ENCODE measurements around the gene NGFR. TPM values are rescaled to one million over a fixed set of nuclear protein-coding genes. Genes with fewer than 3 reads are reported as not detected.

The NGFR gene
- total RNA-seq = 0.14 and 0.18 TPM in 2 replicates

GRCh38 chr17:49494986-49495841 lies at the start of gene NGFR:
Gene NGFR, plus strand, starts transcription at chr17:49495293. Its CDS starts 125 bp downstream, at chr17:49495418.

Other genes with a start within 250 kb of the NGFR start
- 7.3 and 9.1 TPM in 2 replicates for gene ZNF652, start 133.0 kb upstream of the NGFR start, total RNA-seq
- 138 and 139 TPM in 2 replicates for gene PHB1, start 80.4 kb upstream of the NGFR start, total RNA-seq
- gene NXPH3, start 80.6 kb downstream of the NGFR start, total RNA-seq = 0.14 and 0.55 TPM in 2 replicates
- 91.9 and 107 TPM in 2 replicates for gene SPOP, start 182.8 kb downstream of the NGFR start, total RNA-seq
- 59.7 and 62.9 TPM in 2 replicates for gene SLC35B1, start 212.7 kb downstream of the NGFR start, total RNA-seq

All from smooth muscle cell of bladder (primary cell).